Middle frontal gyrus (tissue), 1 donor: ENCODE measurements around the gene RNFT1.
A peak's percentile ranks its signal among the peaks of the same experiment; 100 is the strongest.
"Not testable (repeated sequence)": the region's sequence is repeated elsewhere in the genome, so short reads cannot be mapped to it uniquely, and the experiment has no call there.

ENCODE experiments used
- DNase-seq: peaks from one replicate; pipeline ENCODE4 v3.0.0-alpha.2; 2015; ENCODE audit warnings: low spot score; ENCODE audit errors: extremely low spot score

The RNFT1 gene

GRCh38 chr17:59930768-59931167 is 33.8 kb downstream of the RNFT1 start:
- DNase-seq, result not testable (repeated sequence)

GRCh38 chr17:59930121-59930520 is 34.4 kb downstream of the RNFT1 start:
- not testable (repeated sequence) for DNase-seq

GRCh38 chr17:59920637-59921036 is 43.9 kb downstream of the RNFT1 start:
- DNase-seq, result not testable (repeated sequence)

GRCh38 chr17:59916446-59916845 is 48.1 kb downstream of the RNFT1 start:
- no peak for DNase-seq

GRCh38 chr17:59914274-59914854 is 50.2 kb downstream of the RNFT1 start:
- DNase-seq, result peak; percentile 20

GRCh38 chr17:59907467-59907866 is 57.1 kb downstream of the RNFT1 start:
- no peak for DNase-seq

GRCh38 chr17:59903455-59903854 is 61.1 kb downstream of the RNFT1 start:
- no peak for DNase-seq
